Stimulated activated CD4-positive, alpha-beta T cell treated with anti-CD3 and anti-CD28 coated beads, Interleukin-2, amount 100 ng/mL, for 24 hours (primary cell): ENCODE measurements around the gene NPAS3.

Experiments used
- DNase-seq, 2 donors: peaks; one replicate each; pipeline ENCODE4 v3.0.0-alpha.2; 2020

The NPAS3 gene

DNA sequence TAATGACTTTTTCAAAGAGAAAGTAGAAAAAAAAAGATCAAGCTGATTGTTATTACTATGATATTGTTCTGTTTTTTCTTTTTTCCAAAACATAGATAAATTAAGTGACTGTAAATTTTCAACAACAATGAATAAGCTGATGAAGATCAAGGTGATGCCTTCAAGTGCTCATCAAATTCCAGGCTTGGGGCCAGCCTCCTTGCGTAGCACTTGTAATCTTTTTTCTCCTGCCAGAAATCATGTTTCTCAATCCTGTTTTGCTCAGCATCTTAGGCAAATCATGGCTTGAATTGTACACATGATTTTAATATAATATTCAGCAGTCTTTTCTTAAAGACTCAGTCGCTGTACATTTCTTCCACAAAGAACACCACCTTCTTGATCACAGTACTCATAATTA, 333.2 kb downstream of the NPAS3 start:
- DNase-seq = no peak

DNA sequence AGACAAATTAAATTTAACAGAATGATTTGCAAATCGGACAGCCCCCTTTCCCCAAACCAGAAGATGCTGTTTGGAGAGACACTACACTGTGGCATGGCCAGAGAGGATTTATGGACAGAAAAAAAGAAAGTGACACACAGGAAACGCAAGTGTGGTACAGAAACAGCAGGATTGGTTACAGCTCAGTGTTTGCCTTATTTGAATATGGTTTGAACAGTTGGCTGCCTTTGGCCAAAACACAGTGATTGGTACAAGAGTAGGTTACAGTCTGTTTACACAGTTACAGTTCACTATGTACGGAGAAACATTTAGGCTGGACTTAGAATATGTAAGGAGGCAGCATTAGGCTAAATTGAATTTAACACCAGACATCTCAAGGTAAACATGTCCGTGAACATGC, 335.3 kb downstream of the NPAS3 start:
- no peak for DNase-seq

DNA sequence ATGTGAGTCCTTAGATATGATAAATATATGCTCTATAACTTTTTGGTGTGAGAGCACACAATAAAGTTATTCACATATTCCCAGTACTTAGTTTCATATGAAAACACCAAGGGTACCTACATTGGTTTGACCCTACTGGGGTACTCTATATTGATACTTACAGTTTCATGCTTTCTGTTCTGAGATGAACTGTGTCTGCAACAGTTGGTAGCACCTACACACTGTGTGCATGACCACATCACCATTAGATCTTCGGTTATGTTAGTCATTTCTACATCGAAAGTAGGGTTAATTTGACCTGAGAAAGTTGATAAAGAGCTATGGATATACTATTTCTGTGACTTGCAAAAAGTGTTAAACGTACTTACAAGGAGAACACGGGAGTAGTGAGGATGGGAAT, 337.2 kb downstream of the NPAS3 start:
- DNase-seq = no peak

DNA sequence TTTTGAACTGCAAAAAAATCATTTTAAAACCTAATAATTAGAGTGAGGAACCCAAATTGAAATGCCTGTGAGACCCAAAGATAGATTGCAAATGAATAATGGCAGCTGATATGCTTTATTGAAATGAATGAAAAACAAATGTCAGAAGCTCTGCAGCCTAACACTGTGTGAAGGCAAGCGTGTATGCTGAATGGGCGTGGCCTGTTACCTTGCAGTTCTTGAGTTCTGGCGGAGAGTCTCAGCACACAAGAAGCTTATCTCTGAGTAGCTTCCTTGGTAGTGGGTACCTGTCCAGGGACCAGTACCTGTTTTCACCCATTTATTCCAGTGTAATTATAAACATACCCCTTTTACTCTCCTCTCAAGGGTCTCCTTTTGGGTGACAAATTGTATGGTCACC, 341.2 kb downstream of the NPAS3 start:
- no peak for DNase-seq

DNA sequence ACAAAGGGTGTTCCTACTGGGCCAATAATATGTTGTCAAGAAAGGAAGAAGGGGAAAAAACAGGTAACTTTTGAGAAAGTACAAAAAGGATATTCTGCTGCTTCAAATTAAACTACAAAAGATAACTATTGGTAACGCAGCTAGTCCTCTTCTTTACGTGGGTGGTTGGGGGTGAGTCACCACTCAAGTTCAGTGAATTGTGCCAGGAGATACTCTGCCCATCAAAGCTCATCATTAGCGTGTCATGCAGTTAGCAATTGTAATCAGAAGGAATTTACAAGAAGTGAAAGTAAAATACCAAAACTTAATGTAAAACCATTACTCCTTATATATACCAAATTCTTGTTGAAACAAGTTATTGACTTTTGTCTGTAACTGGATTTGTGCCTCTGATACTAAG, 342.0 kb downstream of the NPAS3 start:
- no peak for DNase-seq

DNA sequence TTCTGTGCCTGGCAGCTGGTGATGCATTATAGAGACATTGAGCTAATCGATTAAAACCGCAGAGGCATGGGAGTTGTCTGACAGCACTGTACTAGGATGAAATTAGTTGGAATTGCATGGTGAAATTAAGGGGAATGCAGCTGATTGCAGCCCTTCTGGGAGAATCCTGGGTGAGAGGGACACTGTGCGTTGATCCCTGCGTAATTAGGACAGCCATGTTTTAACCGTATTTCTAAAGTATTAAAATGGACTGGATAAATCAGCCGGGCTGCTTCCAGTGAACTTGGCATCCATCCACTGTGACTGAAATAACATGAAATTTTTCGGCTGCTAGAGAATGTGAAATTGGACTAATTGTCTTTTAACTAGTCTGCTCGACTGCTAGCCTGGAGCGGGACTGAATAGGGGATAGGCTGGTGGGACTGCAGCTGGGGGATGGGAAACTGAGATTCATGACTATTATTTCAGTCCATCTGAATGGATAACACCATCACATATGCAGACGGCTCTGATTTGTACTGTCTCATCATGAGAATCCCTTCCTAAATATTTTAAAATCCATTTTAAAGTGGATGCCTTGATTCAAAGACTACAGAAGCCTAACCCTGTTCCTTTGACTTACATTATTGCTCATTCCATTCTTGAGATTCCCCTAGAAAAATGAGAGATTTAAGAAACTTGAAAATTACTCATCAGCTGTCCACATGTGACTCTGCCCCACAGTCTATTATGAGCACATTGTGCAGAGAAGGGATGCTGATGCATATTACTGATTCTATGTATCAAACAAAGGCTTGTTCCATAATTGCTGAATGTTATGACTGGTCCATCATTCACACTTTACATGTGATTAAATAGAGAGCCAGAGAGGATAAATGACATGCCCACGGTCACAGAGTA, 343.9 kb downstream of the NPAS3 start:
- DNase-seq = no peak

DNA sequence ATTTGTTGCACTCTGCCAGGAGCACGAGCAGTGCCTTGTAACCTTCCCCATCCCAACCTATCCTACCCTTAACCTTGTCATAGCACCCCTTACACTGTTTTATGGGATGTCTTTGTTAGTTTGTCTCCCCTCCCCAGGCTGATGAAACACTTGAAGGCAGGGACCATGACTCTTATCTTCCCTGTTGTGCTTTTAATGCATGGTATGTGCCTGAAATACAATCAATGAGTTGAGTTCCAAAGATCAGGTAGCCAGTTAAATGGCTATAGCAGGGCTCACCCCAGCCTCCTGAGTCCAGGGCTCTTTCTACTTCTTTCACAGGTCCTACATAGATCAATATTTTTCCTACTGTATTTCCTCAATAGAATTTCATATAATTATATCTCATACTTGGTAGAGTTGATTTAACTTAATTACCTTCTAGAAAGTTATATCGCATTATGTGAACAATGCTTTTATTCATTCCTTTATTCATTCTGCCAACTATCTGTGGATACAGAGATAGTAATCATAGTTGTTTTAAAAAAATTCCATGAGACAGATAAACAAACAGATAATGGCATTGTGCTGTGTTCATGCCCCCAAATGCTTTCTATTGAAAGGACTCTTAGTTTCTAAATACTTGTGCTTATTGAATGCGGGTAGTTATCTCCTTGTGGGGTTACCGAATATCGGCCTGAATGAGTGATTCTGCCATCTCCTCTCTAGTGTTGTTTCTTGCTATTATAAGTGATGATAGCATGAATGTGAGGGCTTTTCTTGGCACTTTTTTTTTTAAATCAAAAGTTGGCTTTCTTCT, 347.4 kb downstream of the NPAS3 start:
- no peak for DNase-seq

DNA sequence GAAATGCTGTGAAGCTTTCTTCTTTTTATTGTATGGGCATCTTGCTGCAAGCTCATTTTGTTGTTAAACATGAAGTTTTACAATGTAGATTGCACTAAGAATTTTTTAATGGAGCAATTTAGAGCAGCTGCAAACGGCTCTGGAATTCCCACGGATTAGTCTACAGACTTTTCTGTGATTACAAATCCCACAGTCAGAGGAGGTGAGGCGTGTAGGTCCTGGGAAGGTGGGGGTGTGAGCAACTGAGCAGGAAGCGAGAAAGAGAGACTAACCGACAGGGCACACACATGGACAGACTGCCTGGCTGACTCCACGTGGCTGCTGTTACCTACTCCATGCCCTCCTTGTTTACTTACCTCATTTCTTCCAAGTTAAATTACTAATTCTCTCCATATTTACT, 348.5 kb downstream of the NPAS3 start:
- DNase-seq = no peak

DNA sequence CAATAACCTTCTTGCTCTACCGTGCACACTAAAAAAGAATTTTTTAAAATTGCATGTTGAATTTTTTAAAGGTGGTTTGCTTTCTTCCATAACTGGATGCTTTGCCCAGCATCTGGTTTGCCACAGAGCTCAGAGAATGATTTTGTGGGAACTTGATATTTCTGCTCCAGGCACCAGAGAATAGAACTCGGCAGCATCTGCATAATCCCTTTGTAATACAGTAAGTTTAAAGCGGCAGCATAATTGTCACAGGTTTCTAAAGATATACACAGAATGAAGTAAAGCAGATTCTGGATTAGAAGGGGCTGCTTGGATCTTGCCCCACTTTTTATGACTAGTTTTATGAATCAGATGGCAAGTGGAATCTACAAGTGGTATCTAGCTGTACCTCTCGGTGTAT, 352.0 kb downstream of the NPAS3 start:
- no peak for DNase-seq

DNA sequence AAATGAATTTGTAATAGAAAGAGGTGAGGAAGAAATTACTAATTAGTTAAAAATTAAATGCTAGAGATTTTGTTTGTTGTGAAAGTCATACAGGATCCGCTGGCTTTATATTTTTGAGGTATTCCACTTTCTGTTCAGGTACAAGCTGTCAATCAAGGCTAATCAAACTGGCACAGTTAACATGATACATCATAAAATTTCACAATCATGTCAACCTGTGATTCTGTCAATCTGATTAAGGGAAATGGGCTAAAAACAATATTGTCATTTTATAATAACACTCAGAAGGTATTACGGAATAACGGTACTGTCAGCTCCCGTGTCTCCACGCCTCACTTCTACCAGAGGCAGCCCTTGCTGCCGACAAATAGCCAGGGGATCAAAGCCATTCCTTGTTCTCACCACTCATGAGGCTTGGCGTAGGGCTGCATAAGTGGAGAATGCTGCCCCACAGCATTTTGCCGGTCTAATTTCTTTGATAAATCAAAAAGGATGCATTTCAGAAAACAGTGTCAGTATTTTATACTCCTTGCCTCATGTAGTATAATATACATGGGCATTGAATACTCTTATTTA, 352.9 kb downstream of the NPAS3 start:
- DNase-seq = no peak

DNA sequence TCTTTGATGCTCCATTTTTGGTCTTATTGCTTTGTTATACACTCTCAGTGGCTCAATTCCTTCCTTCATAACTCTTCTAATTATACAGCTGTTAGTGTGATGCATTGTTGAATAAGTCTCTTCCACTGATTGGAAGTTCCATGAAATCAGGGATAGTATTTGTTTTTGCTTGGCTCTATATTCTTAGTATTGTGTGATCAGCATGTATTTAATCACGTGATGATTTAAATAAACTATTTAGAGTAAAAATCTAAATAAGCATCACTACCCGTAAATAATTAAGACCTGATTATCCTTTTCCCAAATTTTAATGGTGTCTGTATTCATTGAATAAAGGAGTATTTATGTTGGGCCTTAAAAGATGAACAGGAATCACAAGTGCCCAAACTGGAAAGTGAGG, 355.7 kb downstream of the NPAS3 start:
- no peak for DNase-seq

DNA sequence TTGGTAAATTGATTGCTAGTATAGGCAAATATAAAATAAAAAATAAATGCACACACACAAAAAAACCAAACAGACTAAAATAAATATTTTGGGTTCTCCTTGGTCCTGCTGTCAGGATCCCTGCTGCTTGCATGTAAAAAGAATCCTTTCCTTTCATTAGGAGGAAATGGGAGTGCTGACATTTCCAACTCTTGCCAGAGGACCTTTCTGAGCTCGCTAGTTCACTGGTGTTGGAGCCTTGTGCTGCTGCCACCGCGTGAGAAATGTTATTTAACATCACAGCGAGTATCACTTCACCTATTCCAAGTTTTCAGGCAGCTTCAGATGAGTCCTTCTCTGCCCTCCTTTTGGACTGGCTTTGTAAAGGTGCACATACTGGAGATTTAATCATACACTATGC, 358.9 kb downstream of the NPAS3 start:
- no peak for DNase-seq

DNA sequence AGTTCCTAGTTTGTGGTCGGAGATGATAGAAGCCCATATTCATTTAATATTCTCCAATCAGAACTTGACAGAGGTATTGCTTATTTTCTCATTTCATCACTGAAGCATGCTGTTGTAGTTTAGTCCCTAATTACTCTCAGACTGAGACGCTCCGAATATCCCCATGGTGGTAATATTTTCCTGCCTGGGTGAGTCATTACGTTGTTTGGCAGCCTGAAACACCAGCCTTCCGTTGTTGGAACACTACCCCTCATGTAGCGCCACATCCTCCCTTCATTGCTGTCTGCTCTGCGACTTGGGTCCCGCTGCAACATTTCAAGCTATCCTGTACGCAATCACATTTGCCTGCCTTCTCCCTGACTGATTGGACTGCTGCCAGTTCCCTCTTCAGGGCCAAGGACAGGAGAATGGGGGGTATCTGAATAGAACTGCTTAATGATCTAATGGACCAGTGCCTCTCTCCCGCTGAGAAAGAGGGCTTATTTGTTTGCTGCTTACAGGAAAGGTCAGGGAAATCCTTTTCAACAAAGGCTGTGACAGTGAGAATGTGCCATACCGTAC, 369.1 kb downstream of the NPAS3 start:
- DNase-seq = no peak

DNA sequence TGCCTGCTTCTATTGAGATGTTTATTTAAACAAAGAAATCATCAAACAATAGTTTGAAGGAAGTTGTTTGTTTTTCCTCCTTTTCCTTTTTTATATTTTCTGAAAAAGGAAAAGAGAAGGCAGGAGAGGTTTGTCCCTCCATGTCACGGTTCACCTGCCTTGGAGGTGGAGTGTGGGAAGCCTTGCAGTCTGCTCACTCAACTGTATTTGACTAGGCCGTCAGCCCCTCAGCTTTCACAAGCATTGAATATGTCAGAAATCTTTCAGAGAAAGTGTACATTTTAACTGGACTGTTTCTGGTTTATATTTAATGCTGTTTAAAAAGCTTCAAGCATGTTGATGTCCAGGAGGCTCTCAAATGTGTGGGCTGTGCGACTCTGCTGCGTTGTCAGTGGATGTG, 370.4 kb downstream of the NPAS3 start:
- no peak for DNase-seq

DNA sequence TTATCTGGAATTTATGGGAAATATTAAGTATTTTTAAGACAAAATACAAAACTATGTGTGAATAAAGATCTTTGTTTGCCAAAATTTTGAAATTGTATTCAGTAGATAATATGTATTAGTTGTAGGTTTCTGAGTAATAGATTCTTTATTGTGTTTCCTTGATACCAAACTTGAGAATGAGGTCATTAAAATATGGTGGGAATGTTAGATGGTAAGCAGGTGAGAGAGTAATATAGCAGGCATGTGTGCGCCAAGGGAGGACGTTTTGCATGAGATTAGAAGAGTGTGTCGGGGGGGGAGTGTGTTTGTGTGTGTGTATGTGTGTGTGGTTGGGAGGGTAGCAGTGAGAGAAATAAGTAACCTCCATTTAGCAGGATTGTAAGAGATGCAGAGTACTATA, 376.5 kb downstream of the NPAS3 start:
- no peak for DNase-seq

DNA sequence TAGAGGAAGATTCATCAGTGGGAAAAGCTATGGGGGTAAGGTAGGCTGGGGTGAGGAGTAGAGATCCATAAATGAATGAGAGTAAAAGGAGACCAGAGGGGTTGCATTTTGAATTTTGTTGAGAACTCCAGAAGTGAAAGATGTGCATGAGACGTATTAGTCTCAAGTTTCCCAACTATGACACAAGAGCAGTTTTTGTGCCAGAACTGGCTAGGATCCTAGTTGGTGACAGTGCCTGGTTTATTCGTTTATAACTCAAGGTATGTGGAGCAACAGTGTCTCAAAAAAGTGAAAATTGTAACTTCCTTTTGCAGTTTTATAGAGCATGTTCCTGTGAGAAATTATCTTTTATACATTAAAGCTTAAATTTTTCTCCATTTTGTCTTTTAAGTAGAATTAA, 377.0 kb downstream of the NPAS3 start:
- DNase-seq = no peak

DNA sequence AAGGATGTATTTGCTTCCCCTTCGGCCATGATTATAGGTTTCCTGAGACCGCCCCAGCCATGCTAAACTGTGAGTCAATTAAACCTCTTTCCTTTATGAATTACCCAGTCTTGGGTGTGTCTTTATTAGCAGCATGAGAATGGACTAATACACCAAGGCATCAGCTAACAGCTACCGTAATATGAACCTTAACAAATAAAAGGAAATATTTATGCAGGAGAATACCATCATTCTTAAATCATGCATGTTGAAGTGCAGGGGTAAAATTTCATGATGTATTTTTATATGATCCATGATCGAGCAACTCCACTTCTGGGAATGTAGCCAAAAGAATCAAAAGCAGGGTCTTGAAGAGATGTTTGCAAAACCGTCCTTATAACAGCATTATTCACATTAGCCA, 379.0 kb downstream of the NPAS3 start:
- no peak for DNase-seq

DNA sequence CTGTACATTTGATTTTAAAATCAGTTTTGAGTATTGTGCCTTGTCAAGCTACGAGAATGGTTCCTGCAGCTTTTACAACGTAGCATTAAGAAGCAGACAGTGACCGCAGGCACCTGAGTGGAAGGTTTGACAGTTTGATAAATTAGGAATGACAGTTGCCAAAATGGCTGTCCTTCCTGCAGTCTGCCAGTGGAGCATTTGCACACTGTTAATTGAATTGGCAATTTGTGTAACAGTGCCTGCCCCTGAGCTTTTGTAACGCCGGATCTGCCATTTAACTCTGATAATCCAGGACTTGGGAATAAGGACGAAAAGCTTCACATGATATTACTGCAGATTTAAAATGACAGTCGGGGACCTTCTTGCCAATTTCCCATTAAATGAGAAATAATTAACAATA, 385.3 kb downstream of the NPAS3 start:
- no peak for DNase-seq

DNA sequence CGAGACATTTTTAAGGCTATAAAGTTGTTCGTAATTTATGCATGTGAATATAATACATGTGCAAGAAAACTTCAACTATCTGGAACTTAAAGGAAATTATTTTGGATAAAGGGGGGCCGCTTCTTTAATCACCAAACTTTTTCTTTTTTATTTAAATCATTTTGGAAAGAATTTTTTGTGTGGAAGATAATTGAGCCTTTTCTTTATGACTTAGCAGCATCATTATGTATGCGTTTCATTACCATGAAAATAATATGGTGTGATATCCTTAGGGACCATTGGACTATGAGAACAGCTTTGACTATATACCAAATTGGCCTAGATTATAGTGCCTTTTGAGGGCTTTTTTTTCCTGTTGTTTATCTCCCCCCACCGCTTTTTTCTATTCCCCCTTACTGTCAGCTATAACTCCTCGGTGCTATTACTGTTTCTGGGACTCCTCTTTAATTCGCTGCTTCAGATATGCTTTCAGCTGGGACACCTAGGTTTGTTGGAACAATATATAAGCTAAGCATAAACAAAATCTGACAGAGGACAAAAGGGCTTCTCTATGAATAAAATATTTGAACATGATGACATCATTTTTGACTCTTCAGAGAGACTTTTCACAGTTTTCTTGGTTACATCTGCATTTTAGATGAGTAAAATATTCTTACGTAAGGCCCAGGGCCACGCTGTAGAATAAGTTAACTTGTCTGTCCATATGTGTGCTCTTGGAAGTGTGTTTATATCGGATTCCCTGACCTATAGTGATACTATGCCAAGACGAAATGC, 392.7 kb downstream of the NPAS3 start:
- no peak for DNase-seq

DNA sequence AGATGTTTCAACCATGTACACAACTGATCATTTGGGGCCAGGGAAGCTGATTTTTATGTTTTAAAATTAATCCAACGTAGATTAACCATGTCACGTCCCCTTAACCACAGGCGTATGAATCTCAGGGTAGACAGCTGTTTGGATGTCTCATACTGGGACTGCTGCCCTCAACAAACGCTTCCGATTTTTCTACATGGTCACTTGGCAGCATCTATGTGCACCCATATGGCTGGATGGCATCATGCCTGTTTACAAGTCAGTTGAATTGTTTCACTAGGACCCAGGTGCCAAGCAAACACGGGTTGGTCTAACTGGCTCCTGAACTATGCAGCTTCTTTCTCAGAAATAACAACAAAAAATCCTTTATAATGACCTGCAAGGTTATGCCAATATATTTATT, 393.8 kb downstream of the NPAS3 start:
- DNase-seq = no peak

DNA sequence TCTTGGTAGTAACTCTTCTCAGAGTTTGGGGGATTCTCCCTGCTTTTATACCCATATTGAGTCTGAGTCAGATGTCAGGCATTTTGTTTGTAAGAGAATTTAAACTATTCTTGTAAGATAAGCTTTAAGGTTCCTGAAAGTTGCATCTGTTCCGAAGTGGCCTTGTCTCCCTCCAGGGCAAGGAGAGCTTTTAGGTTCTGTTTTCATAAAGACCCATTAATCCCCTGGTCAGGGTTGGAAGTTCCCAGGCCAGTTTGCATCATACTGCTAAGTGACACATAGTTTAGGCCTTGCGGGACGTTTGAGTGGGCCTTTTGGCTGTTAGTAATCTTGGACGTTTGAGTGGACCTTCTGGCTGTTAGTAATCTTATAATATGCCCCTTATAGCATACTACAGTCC, 396.7 kb downstream of the NPAS3 start:
- DNase-seq = no peak

DNA sequence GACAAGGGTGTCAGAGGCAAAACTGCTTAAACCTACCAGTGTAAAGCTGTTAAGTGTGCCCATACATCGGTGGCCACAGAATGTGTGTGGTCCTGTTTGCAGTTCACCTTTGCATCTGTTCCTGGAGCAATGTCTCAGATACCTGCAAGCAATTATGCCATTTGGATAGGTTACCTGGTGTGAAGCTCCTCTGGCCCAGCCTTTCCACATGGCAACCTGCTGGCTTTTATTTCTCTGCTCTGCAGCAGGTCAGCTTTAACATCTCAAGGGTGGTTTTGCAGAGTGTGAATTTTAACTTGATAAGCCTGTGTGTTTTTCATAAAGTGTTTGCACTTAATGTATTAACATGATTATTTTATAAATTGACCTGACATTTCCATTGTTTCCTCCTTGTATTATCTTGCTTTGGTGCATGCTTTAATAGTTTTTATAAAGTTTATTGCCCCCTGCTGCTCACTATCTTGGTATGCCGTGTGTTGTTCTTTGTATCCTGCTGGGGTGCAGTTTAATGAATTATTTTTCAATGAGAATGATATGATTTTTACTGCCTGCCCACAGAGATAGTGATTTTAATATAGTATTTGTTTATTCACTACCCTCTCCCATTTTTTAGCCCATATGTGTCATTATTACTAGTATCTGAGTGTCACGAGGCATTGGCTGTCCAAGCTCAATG, 403.8 kb downstream of the NPAS3 start:
- DNase-seq = no peak
